Ovary (tissue), 3 donors: ENCODE data around the gene DHRS7B.

Experiments
- EP300 ChIP-seq: sonication (generic); formaldehyde crosslinking; IDR thresholded peaks from one replicate; pipeline ENCODE4 v1.6.1; 2017; ENCODE audit warnings: antibody characterized with exemption
- TF ChIP-seq, protein P1 (sequence below), 3 donors: fragments of 450-650 bp in 2 of 3; fragments of 200-600 bp in 1 of 3; IDR thresholded peaks; one replicate each; pipeline versions ENCODE4 v1.5.1 to v1.8.0; 2016 to 2022; ENCODE audit warnings: antibody characterized with exemption in 3 of 3, mild to moderate bottlenecking in 1 of 3
- donor health status: DM: no; HTN: no; CAD: no.

DNA sequence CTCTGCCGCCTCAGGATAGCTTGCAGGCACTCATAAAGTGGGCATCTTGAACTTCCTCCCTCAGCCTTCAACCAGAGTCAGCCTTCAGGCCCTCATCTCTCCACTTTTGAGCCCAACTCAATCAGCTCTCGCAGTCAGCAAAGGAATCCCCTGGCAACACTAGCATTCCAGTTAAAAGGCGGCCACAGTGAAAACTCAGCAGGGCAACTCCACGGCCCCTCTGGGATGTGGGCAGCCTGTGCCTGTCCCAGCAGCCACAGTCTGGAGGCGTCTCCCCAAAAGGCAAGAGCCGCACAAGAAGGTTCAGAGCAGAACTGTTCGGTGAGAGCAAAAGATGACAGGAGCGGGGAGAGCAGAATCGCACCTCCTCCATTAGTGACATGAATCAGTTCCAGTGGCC lies 78.2 kb downstream of the DHRS7B start:
- TF ChIP-seq, protein P1, sequence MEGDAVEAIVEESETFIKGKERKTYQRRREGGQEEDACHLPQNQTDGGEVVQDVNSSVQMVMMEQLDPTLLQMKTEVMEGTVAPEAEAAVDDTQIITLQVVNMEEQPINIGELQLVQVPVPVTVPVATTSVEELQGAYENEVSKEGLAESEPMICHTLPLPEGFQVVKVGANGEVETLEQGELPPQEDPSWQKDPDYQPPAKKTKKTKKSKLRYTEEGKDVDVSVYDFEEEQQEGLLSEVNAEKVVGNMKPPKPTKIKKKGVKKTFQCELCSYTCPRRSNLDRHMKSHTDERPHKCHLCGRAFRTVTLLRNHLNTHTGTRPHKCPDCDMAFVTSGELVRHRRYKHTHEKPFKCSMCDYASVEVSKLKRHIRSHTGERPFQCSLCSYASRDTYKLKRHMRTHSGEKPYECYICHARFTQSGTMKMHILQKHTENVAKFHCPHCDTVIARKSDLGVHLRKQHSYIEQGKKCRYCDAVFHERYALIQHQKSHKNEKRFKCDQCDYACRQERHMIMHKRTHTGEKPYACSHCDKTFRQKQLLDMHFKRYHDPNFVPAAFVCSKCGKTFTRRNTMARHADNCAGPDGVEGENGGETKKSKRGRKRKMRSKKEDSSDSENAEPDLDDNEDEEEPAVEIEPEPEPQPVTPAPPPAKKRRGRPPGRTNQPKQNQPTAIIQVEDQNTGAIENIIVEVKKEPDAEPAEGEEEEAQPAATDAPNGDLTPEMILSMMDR (IDR thresholded peaks at IDR 0.05) = no peak
- no peak for TF ChIP-seq EP300
